Natural killer cell (primary cell): ENCODE data around the gene CHN2. TPM values are rescaled to one million over a fixed set of nuclear protein-coding genes. Genes with fewer than 3 reads are reported as not detected.

Experiments used
- ATAC-seq, 3 donors: fragments of 150-1000 bp in 2 of 3; fragments of 200-7000 bp in 1 of 3; cut with Tn5 transposase; 1 replicate in 1 of 3; 2 replicates in 2 of 3; pipeline ENCODE4 v1.10.0; 2021; ENCODE audit warnings: mild to moderate bottlenecking in 2 of 3, moderate library complexity in 2 of 3
- DNase-seq, 2 donors: peaks; one replicate each; pipeline versions ENCODE4 v3.0.0 to v3.0.0-alpha.2; 2013 to 2021; ENCODE audit warnings: mixed read lengths in 1 of 2
- H3K27ac ChIP-seq: one replicate; pipeline ENCODE4 v1.5.1; 2013; ENCODE audit warnings: mild to moderate bottlenecking, low read length
- H3K27me3 ChIP-seq: one replicate; pipeline ENCODE4 v1.6.1; 2013; ENCODE audit warnings: low read length; ENCODE audit not compliant: control insufficient read depth, insufficient read depth
- H3K36me3 ChIP-seq: one replicate; pipeline ENCODE4 v1.6.1; 2013; ENCODE audit warnings: low read length; ENCODE audit not compliant: control insufficient read depth, insufficient read depth
- H3K4me1 ChIP-seq: one replicate; pipeline ENCODE4 v1.6.1; 2013; ENCODE audit warnings: low read length; ENCODE audit not compliant: control insufficient read depth, insufficient read depth
- H3K4me3 ChIP-seq: one replicate; pipeline ENCODE4 v1.5.1; 2013; ENCODE audit warnings: low read length
- H3K9me3 ChIP-seq: one replicate; pipeline ENCODE4 v1.6.1; 2013; ENCODE audit warnings: low read length; ENCODE audit not compliant: control insufficient read depth, insufficient read depth
- H3K27ac Mint-ChIP-seq, 2 donors: one replicate each; pipeline ENCODE4 v1.8.0; 2022; ENCODE audit warnings: mild to moderate bottlenecking in 2 of 2, mixed read lengths in 2 of 2, moderate library complexity in 1 of 2
- H3K27me3 Mint-ChIP-seq, 2 donors: one replicate each; pipeline ENCODE4 v1.8.0; 2022; ENCODE audit warnings: low read depth in 2 of 2, mixed read lengths in 2 of 2
- H3K36me3 Mint-ChIP-seq: one replicate; pipeline ENCODE4 v1.8.0; 2022; ENCODE audit warnings: mixed read lengths
- H3K4me1 Mint-ChIP-seq, 2 donors: one replicate each; pipeline ENCODE4 v1.8.0; 2022; ENCODE audit warnings: mixed read lengths in 2 of 2
- H3K4me3 Mint-ChIP-seq: one replicate; pipeline ENCODE4 v1.8.0; 2022; ENCODE audit warnings: mild to moderate bottlenecking, moderate library complexity, mixed read lengths
- H3K9me3 Mint-ChIP-seq, 2 donors: one replicate each; pipeline ENCODE4 v1.8.0; 2022; ENCODE audit warnings: mixed read lengths in 2 of 2
- CTCF ChIP-seq: fragments of 200-600 bp; IDR thresholded peaks from one replicate; pipeline ENCODE4 v1.8.0; 2022; ENCODE audit warnings: antibody characterized with exemption
- WGBS: methylation state at CpG from one replicate; pipeline ENCODE4 v1.1.7; 2013; ENCODE audit warnings: missing lambda C conversion rate; ENCODE audit not compliant: insufficient coverage; 5-methylcytosine and 5-hydroxymethylcytosine counted together
- intact Hi-C: fragments of 100-400 bp; cut with micrococcal nuclease; formaldehyde crosslinking; loops from one replicate; pipeline ENCODE4 v1.14.2; 2022
- total RNA-seq, 4 donors: library from RNA; stranded (reverse); fragments of 120-200 nt in 1 of 4; gene quantifications; one replicate each; pipeline versions ENCODE4 v1.2.3 to v1.2.4, GENCODE V29; 2013 to 2022

CHN2 gene
- total RNA-seq, 3 donors from 2014 or later (not counting 1 experiment from before 2014, with no cell fraction given): 23.2 to 40.6 (median 30.2) TPM

GRCh38 chr7:29331163-29331562 is 136.6 kb downstream of the CHN2 start:
- Mint-ChIP-seq H3K9me3 (no peaks in the 10 kb centered on the region), H3K27me3 (no peaks in the 10 kb centered on the region), H3K4me3 (no peak overlapping the region), H3K27ac (peak overlapping the region in 1 of 2 donors; percentile 27), H3K4me1 (peaks cover 20 to 36% of the 10 kb centered on the region in 2 donors), H3K36me3 (no peaks in the 10 kb centered on the region)
- Histone ChIP-seq H3K4me3 (no peak overlapping the region), H3K27ac (no peak overlapping the region), H3K9me3 (no peaks in the 10 kb centered on the region), H3K4me1 (peaks cover 13% of the 10 kb centered on the region), H3K27me3 (no peaks in the 10 kb centered on the region), H3K36me3 (no peaks in the 10 kb centered on the region)
- no peak for ATAC-seq
- intact Hi-C loops: no loop called here
- no peak for TF ChIP-seq CTCF
- 85% methylated on average over 7 of the region's 7 CpGs for WGBS
- DNase-seq: no peak

- DNase-seq: no peak
- 97% methylated on average over 12 of the region's 14 CpGs for WGBS
These were observed 137.7 kb downstream of the CHN2 start for GRCh38 chr7:29332042-29332811.

GRCh38 chr7:29332875-29333855 is 138.6 kb downstream of the CHN2 start:
- 97% methylated on average over 13 of the region's 14 CpGs for WGBS
- H3K4me1 ChIP-seq: peaks cover 31% of the 10 kb centered on the region

More at GRCh38 chr7:29332042-29332811, 137.7 kb downstream of the CHN2 start:
- peaks cover 23% of the 10 kb centered on the region for H3K4me1 ChIP-seq
- peaks cover 29 to 42% of the 10 kb centered on the region in 2 donors for H3K4me1 Mint-ChIP-seq
- no peak for TF ChIP-seq CTCF
- H3K27ac ChIP-seq: no peak overlapping the region
- no peaks in the 10 kb centered on the region for H3K27me3 Mint-ChIP-seq
- no peak overlapping the region for H3K4me3 ChIP-seq
- H3K36me3 ChIP-seq: no peaks in the 10 kb centered on the region
- H3K4me3 Mint-ChIP-seq: no peak overlapping the region
- no peaks in the 10 kb centered on the region for H3K36me3 Mint-ChIP-seq
- H3K9me3 ChIP-seq: no peaks in the 10 kb centered on the region
- H3K9me3 Mint-ChIP-seq: no peaks in the 10 kb centered on the region
- ATAC-seq: no peak
- peak overlapping the region in 1 of 2 donors; percentile 62 for H3K27ac Mint-ChIP-seq
- intact Hi-C loops: no loop called here
- H3K27me3 ChIP-seq: no peaks in the 10 kb centered on the region

More at GRCh38 chr7:29332875-29333855, 138.6 kb downstream of the CHN2 start:
- Histone ChIP-seq H3K36me3 (no peaks in the 10 kb centered on the region), H3K27ac (no peak overlapping the region), H3K9me3 (no peaks in the 10 kb centered on the region), H3K27me3 (no peaks in the 10 kb centered on the region), H3K4me3 (no peak overlapping the region)
- H3K9me3 Mint-ChIP-seq: no peaks in the 10 kb centered on the region
- peak overlapping the region in 1 of 2 donors; percentile 62 for H3K27ac Mint-ChIP-seq
- ATAC-seq (no peak), DNase-seq (no peak)
- no peak for TF ChIP-seq CTCF
- H3K4me1 Mint-ChIP-seq: peaks cover 38 to 52% of the 10 kb centered on the region in 2 donors
- H3K36me3 Mint-ChIP-seq: no peaks in the 10 kb centered on the region
- no peak overlapping the region for H3K4me3 Mint-ChIP-seq
- intact Hi-C loops: no loop called here
- H3K27me3 Mint-ChIP-seq: no peaks in the 10 kb centered on the region
